HEK293 (cell line): ENCODE measurements around the gene HGS.

Experiments used
- CTCF ChIA-PET: fragments of 350-600 bp; formaldehyde crosslinking; extraction: SDS; loops from one replicate; lab custom pipeline; 2021; ENCODE audit warnings: antibody characterized with exemption; lab: Yijun Ruan, JAX
- POLR2A ChIA-PET: fragments of 300-600 bp; formaldehyde crosslinking; extraction: SDS; loops from one replicate; lab custom pipeline; 2020; ENCODE audit warnings: antibody characterized with exemption, inconsistent platforms; lab: Yijun Ruan, JAX
- H3K27ac ChIP-seq: fragments of 200-500 bp; sonication (Bioruptor generic); 2 replicates; pipeline ENCODE4 v1.5.1; 2014; ENCODE audit warnings: low read depth, low read length, control low read depth, inconsistent platforms; ENCODE audit errors: extremely low read depth
- H3K36me3 ChIP-seq, 2 experiments: fragments of 200-500 bp in 1 of 2; sonication (Bioruptor generic) in 1 of 2; 1 replicate in 1 of 2; 2 replicates in 1 of 2; pipeline ENCODE4 v1.5.1; 2014 to 2017; ENCODE audit warnings: inconsistent platforms in 2 of 2, low read length in 2 of 2; ENCODE audit not compliant: control insufficient read depth in 2 of 2, insufficient read depth in 1 of 2
- H3K4me1 ChIP-seq: fragments of 200-500 bp; sonication (Bioruptor generic); 2 replicates; pipeline ENCODE4 v1.5.1; 2014; ENCODE audit warnings: mild to moderate bottlenecking, low read length, inconsistent platforms; ENCODE audit not compliant: control insufficient read depth, insufficient read depth
- H3K4me3 ChIP-seq: 2 replicates; pipeline ENCODE4 v1.5.1; 2011; ENCODE audit warnings: low read depth, mild to moderate bottlenecking, control low read depth, low read length, moderate library complexity
- H3K9me3 ChIP-seq: fragments of 200-500 bp; sonication (Bioruptor generic); 2 replicates; pipeline ENCODE4 v1.5.1; 2014; ENCODE audit warnings: low read depth, low read length, inconsistent platforms; ENCODE audit not compliant: control insufficient read depth, insufficient read depth
- ELK4 ChIP-seq: IDR thresholded peaks from 2 replicates; pipeline ENCODE4 v1.6.1; 2011; ENCODE audit warnings: mild to moderate bottlenecking, low read depth, low read length, borderline replicate concordance
- PATZ1 ChIP-seq: fragments of 450-650 bp; formaldehyde crosslinking; IDR thresholded peaks from 2 replicates; pipeline ENCODE4 v1.5.1; 2016; ENCODE audit warnings: missing biosample characterization, missing genetic modification characterization
- RBAK ChIP-seq: fragments of 450-650 bp; formaldehyde crosslinking; IDR thresholded peaks from 2 replicates; pipeline ENCODE4 v1.5.1; 2016; ENCODE audit warnings: missing biosample characterization, missing genetic modification characterization
- REPIN1 ChIP-seq: fragments of 450-650 bp; formaldehyde crosslinking; IDR thresholded peaks from 2 replicates; pipeline ENCODE4 v1.5.1; 2017; ENCODE audit warnings: missing biosample characterization, missing genetic modification characterization, low read depth
- SP3 ChIP-seq: fragments of 450-650 bp; formaldehyde crosslinking; IDR thresholded peaks from 2 replicates; pipeline ENCODE4 v1.5.1; 2016; ENCODE audit warnings: missing biosample characterization, missing genetic modification characterization
- WT1 ChIP-seq: fragments of 450-650 bp; formaldehyde crosslinking; IDR thresholded peaks from 2 replicates; pipeline ENCODE4 v1.5.1; 2016; ENCODE audit warnings: missing biosample characterization, missing genetic modification characterization
- ZFP3 ChIP-seq: fragments of 450-650 bp; formaldehyde crosslinking; IDR thresholded peaks from 2 replicates; pipeline ENCODE4 v1.5.1; 2016; ENCODE audit warnings: low read depth, missing biosample characterization, missing genetic modification characterization
- ZNF121 ChIP-seq: fragments of 450-650 bp; formaldehyde crosslinking; IDR thresholded peaks from 2 replicates; pipeline ENCODE4 v1.5.1; 2016; ENCODE audit warnings: missing biosample characterization, missing genetic modification characterization
- ZNF148 ChIP-seq: fragments of 450-650 bp; formaldehyde crosslinking; IDR thresholded peaks from 2 replicates; pipeline ENCODE4 v1.5.0; 2017; ENCODE audit warnings: missing biosample characterization, missing genetic modification characterization, borderline replicate concordance
- ZNF19 ChIP-seq: fragments of 450-650 bp; formaldehyde crosslinking; IDR thresholded peaks from 2 replicates; pipeline ENCODE4; 2016; ENCODE audit warnings: missing biosample characterization, missing genetic modification characterization, low read depth
- ZNF423 ChIP-seq: fragments of 450-650 bp; formaldehyde crosslinking; IDR thresholded peaks from 2 replicates; pipeline ENCODE4 v1.5.1; 2016; ENCODE audit warnings: missing biosample characterization, missing genetic modification characterization
- ZNF501 ChIP-seq: fragments of 450-650 bp; formaldehyde crosslinking; IDR thresholded peaks from 2 replicates; pipeline ENCODE4 v1.5.1; 2016; ENCODE audit warnings: missing biosample characterization, missing genetic modification characterization
- ZNF548 ChIP-seq: fragments of 450-650 bp; formaldehyde crosslinking; IDR thresholded peaks from 2 replicates; pipeline ENCODE4 v1.5.1; 2016; ENCODE audit warnings: missing biosample characterization, missing genetic modification characterization
- ZNF623 ChIP-seq: fragments of 450-650 bp; formaldehyde crosslinking; IDR thresholded peaks from 2 replicates; pipeline ENCODE4 v1.5.1; 2016; ENCODE audit warnings: missing biosample characterization, missing genetic modification characterization
- ZNF707 ChIP-seq: fragments of 450-650 bp; formaldehyde crosslinking; IDR thresholded peaks from 2 replicates; pipeline ENCODE4 v1.5.1; 2016; ENCODE audit warnings: missing biosample characterization, missing genetic modification characterization
- ZNF792 ChIP-seq: fragments of 450-650 bp; formaldehyde crosslinking; IDR thresholded peaks from 2 replicates; pipeline ENCODE4 v1.5.1; 2016; ENCODE audit warnings: missing biosample characterization, missing genetic modification characterization
- ZNF830 ChIP-seq: fragments of 450-650 bp; IDR thresholded peaks from 2 replicates; pipeline ENCODE4 v1.5.0; 2018; ENCODE audit warnings: missing biosample characterization, missing genetic modification characterization, low read depth, mild to moderate bottlenecking, moderate library complexity
- ZSCAN30 ChIP-seq: fragments of 450-650 bp; IDR thresholded peaks from 2 replicates; pipeline ENCODE4 v1.5.1; 2018; ENCODE audit warnings: missing biosample characterization, mild to moderate bottlenecking, missing genetic modification characterization, moderate library complexity

The HGS gene

GRCh38 chr17:81636505-81637288, 47.1 kb upstream of the HGS start, which contains the start of the genes NPLOC4 and TSPAN10 (continued):
- TF ChIP-seq SP3: peak; percentile 69
- no peak for TF ChIP-seq ZNF501 (tag by site-specific recombination)
- no peak for TF ChIP-seq ZNF148 (tag by site-specific recombination)
- no peak for TF ChIP-seq ZNF19 (tag by site-specific recombination)
- no peak for TF ChIP-seq RBAK (tag by site-specific recombination)
- no peak for TF ChIP-seq ZNF623 (tag by site-specific recombination)
- no peak for TF ChIP-seq ZNF121 (tag by site-specific recombination)
- peak; percentile 59 for TF ChIP-seq PATZ1 (tag by site-specific recombination)
- no peak for TF ChIP-seq ZNF792 (tag by site-specific recombination)

GRCh38 chr17:81638683-81639082, 45.1 kb upstream of the HGS start:
- CTCF ChIA-PET: no interaction called here

GRCh38 chr17:81640011-81640410, 43.8 kb upstream of the HGS start:
- CTCF ChIA-PET: no interaction called here

More at GRCh38 chr17:81638683-81639082, 45.1 kb upstream of the HGS start:
- TF ChIP-seq WT1 (tag by site-specific recombination): peak; percentile 89
- no peak for TF ChIP-seq REPIN1 (tag by site-specific recombination)
- TF ChIP-seq ZNF423 (tag by site-specific recombination): no peak
- no peak for TF ChIP-seq ZFP3
- TF ChIP-seq ZSCAN30 (tag by site-specific recombination): no peak
- Histone ChIP-seq H3K4me1 (peaks cover 9% of the 10 kb centered on the region; the same call in 1 of the 2 replicates), H3K36me3 (peaks cover 0 to 6% of the 10 kb centered on the region in 2 experiments; a peak in 1 of 3 replicates), H3K4me3 (no peak overlapping the region), H3K9me3 (no peaks in the 10 kb centered on the region), H3K27ac (no peak overlapping the region)
- POLR2A ChIA-PET: no interaction called here

More at GRCh38 chr17:81640011-81640410, 43.8 kb upstream of the HGS start:
- no peak for TF ChIP-seq ZNF548
- TF ChIP-seq ZNF121 (tag by site-specific recombination): peak; percentile 78
- TF ChIP-seq ZNF707 (tag by site-specific recombination): no peak
- no peak for TF ChIP-seq ZNF830
- TF ChIP-seq ELK4: no peak
- H3K4me3 ChIP-seq: no peak overlapping the region
- H3K4me1 ChIP-seq: peaks cover 9% of the 10 kb centered on the region; the same call in 1 of the 2 replicates
- no peaks in the 10 kb centered on the region; a peak in 1 of 3 replicates for H3K36me3 ChIP-seq
- H3K27ac ChIP-seq: no peak overlapping the region
- POLR2A ChIA-PET: interaction anchor here (0.6 kb wide), 2 partner anchors 23 to 417 kb away, joined by 3 read pairs; partner anchors contain the start of gene CEP131
- no peaks in the 10 kb centered on the region for H3K9me3 ChIP-seq
